Spleen (tissue), 7 donors: ENCODE measurements around the gene CYB5B.

Source experiments
- CTCF ChIP-seq, 11 experiments: fragments of 200-600 bp in 7 of 11; fragments of 450-650 bp in 4 of 11; sonication (generic) in 4 of 11; IDR thresholded peaks in 8 of 11; conservative IDR thresholded peaks in 3 of 11; 1 replicate in 7 of 11; 2 replicates in 4 of 11; pipeline versions ENCODE4 v1.4.0 to v1.8.0; 2016 to 2021; ENCODE audit warnings: antibody characterized with exemption in 11 of 11, inconsistent platforms in 4 of 11, mild to moderate bottlenecking in 1 of 11
- POLR2A ChIP-seq, 3 donors: fragments of 450-650 bp; IDR thresholded peaks; one replicate each; pipeline ENCODE4 v1.5.1; 2017; ENCODE audit warnings: antibody characterized with exemption in 3 of 3, mild to moderate bottlenecking in 1 of 3
- donor health status: DM: no; HTN: no; CAD: no; lungs with moderate emphysema.
- donor health status: DM: no; HTN: no; CAD: no.
- donor health status: DM: no; HTN: no; CAD: no.

GRCh38 chr16:69485816-69486215, 61.4 kb downstream of the CYB5B start:
- TF ChIP-seq POLR2A (IDR thresholded peaks at IDR 0.05) (no peak), CTCF (IDR thresholded peaks at IDR 0.05 in 8 of 11, conservative IDR thresholded peaks at IDR 0.05 in 3 of 11) (no peak)
